Measurements from ENCODE around the gene MYLK2.

DNA sequence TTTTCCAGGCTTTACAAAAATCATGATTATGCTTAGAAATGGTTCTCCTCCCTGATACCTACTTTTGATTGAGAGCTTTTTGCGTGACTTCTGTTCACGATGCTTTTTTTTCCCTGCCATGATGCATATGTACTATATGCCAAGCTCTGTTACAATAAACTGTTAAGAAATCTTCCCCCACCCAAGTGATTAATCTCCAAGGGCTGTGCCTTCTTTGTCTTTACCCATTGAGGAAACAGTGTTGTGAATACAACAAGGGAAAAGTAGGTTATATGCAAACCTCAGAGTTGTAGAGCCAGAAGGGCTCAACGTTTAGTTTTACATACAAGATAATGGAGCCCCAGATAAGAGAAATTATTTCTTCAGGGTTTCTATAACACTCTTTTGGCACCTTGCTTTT is 34.1 kb upstream of the MYLK2 start:
- no peak for TF ChIP-seq POLR2A (IDR thresholded peaks at IDR 0.05)
- no peak for TF ChIP-seq CTCF (IDR thresholded peaks at IDR 0.05)

Data from lower leg skin (tissue), 3 donors.